HepG2 (cell line): ENCODE measurements around the gene FAM43B. TPM values are rescaled to one million over a fixed set of nuclear protein-coding genes. Genes with fewer than 3 reads are reported as not detected.

ENCODE experiments used
- EEA1 ChIP-seq: sonication (generic); formaldehyde crosslinking; IDR thresholded peaks from 2 replicates; pipeline ENCODE4 v1.5.1; 2020; ENCODE audit warnings: mild to moderate bottlenecking, missing genetic modification reagents, borderline replicate concordance
- FOSL1 ChIP-seq: sonication (generic); formaldehyde crosslinking; IDR thresholded peaks from 2 replicates; pipeline ENCODE4 v1.9.0; 2021; ENCODE audit warnings: missing genetic modification reagents, borderline replicate concordance
- MATR3 ChIP-seq: sonication (generic); formaldehyde crosslinking; IDR thresholded peaks from 2 replicates; pipeline ENCODE4 v1.4.0; 2020; ENCODE audit warnings: missing genetic modification reagents
- MBNL3 ChIP-seq: fragments of 250-450 bp; sonication (Bioruptor Pico); conservative IDR thresholded peaks from 2 replicates; pipeline ENCODE4 v1.8.0; 2022; ENCODE audit warnings: mild to moderate bottlenecking, inconsistent platforms
- MZF1 ChIP-seq: sonication (generic); formaldehyde crosslinking; IDR thresholded peaks from 2 replicates; pipeline ENCODE4 v1.8.1; 2023; ENCODE audit warnings: mild to moderate bottlenecking, missing genetic modification reagents, borderline replicate concordance
- NR0B2 ChIP-seq: sonication (generic); formaldehyde crosslinking; IDR thresholded peaks from 2 replicates; pipeline ENCODE4 v1.4.0; 2020; ENCODE audit warnings: mild to moderate bottlenecking, missing genetic modification reagents
- NR1H2 ChIP-seq: sonication (generic); formaldehyde crosslinking; IDR thresholded peaks from 2 replicates; pipeline ENCODE4 v1.8.1; 2022; ENCODE audit warnings: low read depth, missing genetic modification reagents, borderline replicate concordance
- NR2F6 ChIP-seq, 2 experiments: IDR thresholded peaks; 2 replicates each; pipeline ENCODE4 v1.6.1; 2016; ENCODE audit warnings: antibody characterized with exemption in 1 of 2, mild to moderate bottlenecking in 1 of 2
- TCF12 ChIP-seq, 2 experiments: fragments of 450-650 bp in 1 of 2; sonication (generic) in 1 of 2; formaldehyde crosslinking in 1 of 2; IDR thresholded peaks; 2 replicates each; pipeline versions ENCODE4 v1.6.1 to v1.8.0; 2017 to 2022; ENCODE audit warnings: antibody characterized with exemption in 1 of 2, mild to moderate bottlenecking in 1 of 2, missing genetic modification reagents in 1 of 2, moderate library complexity in 1 of 2
- ZBTB1 ChIP-seq: sonication (generic); formaldehyde crosslinking; IDR thresholded peaks from 2 replicates; pipeline ENCODE4 v1.4.0; 2020; ENCODE audit warnings: missing genetic modification reagents, borderline replicate concordance
- ZMAT3 ChIP-seq: sonication (generic); formaldehyde crosslinking; conservative IDR thresholded peaks from 2 replicates; pipeline ENCODE4 v1.7.0; 2021; ENCODE audit warnings: missing genetic modification reagents
- ZNF142 ChIP-seq: sonication (generic); formaldehyde crosslinking; IDR thresholded peaks from 2 replicates; pipeline ENCODE4 v1.4.0; 2020; ENCODE audit warnings: missing genetic modification reagents
- polyA plus RNA-seq, 8 experiments: library from polyadenylated mRNA; depleted of rRNA in 3 of 8; stranded (reverse) in 7 of 8; unstranded in 1 of 8; fragments of >200 nt; fragmentation: Illumina TruSeq in 4 of 8; extraction: Trizol in 4 of 8; gene quantifications; 2 replicates each; pipeline versions ENCODE4 v1.2.1 to v1.2.3, GENCODE V29; 2011 to 2016; ENCODE audit warnings: low read depth in 4 of 8, missing spikeins in 1 of 8, mixed read lengths in 1 of 8; ENCODE audit not compliant: insufficient read depth in 1 of 8
- total RNA-seq, 5 experiments: library from RNA; depleted of rRNA; stranded (reverse); fragments of >200 nt; fragmentation: Illumina TruSeq; extraction: Trizol; gene quantifications; 2 replicates each; pipeline ENCODE4 v1.2.3, GENCODE V29; 2016; ENCODE audit warnings: low read depth in 1 of 5
- TF ChIP-seq, protein P1 (sequence below): sonication (generic); formaldehyde crosslinking; IDR thresholded peaks from 2 replicates; pipeline ENCODE4 v1.4.0; 2020; ENCODE audit warnings: missing genetic modification reagents
- TF ChIP-seq, protein P2 (sequence below): sonication (generic); formaldehyde crosslinking; IDR thresholded peaks from 2 replicates; pipeline ENCODE4; 2020; ENCODE audit warnings: missing genetic modification reagents, mild to moderate bottlenecking, borderline replicate concordance
- TF ChIP-seq, protein P3 (sequence below): sonication (generic); formaldehyde crosslinking; IDR thresholded peaks from 2 replicates; pipeline ENCODE4 v1.8.1; 2023; ENCODE audit warnings: mild to moderate bottlenecking, moderate library complexity, missing genetic modification reagents

The FAM43B gene
- total and polyA plus RNA-seq, 2 of the 13 experiments (the other 11 are each of a cell fraction or from before 2014, with no cell fraction given) = 0.63 to 3.7 TPM

- TF ChIP-seq TCF12 (IDR thresholded peaks at IDR 0.05) = no peak
- TF ChIP-seq TCF12 (CRISPR knock-in tag; IDR thresholded peaks at IDR 0.05) = no peak
- TF ChIP-seq, protein P1, sequence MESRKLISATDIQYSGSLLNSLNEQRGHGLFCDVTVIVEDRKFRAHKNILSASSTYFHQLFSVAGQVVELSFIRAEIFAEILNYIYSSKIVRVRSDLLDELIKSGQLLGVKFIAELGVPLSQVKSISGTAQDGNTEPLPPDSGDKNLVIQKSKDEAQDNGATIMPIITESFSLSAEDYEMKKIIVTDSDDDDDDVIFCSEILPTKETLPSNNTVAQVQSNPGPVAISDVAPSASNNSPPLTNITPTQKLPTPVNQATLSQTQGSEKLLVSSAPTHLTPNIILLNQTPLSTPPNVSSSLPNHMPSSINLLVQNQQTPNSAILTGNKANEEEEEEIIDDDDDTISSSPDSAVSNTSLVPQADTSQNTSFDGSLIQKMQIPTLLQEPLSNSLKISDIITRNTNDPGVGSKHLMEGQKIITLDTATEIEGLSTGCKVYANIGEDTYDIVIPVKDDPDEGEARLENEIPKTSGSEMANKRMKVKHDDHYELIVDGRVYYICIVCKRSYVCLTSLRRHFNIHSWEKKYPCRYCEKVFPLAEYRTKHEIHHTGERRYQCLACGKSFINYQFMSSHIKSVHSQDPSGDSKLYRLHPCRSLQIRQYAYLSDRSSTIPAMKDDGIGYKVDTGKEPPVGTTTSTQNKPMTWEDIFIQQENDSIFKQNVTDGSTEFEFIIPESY (CRISPR knock-in tag) = no peak
- no peak for TF ChIP-seq ZMAT3 (CRISPR knock-in tag)
- no peak; the same call in 1 of the 2 replicates for TF ChIP-seq NR0B2 (CRISPR knock-in tag)
- no peak for TF ChIP-seq ZBTB1
- no peak for TF ChIP-seq FOSL1 (CRISPR knock-in tag)
- TF ChIP-seq, protein P2, sequence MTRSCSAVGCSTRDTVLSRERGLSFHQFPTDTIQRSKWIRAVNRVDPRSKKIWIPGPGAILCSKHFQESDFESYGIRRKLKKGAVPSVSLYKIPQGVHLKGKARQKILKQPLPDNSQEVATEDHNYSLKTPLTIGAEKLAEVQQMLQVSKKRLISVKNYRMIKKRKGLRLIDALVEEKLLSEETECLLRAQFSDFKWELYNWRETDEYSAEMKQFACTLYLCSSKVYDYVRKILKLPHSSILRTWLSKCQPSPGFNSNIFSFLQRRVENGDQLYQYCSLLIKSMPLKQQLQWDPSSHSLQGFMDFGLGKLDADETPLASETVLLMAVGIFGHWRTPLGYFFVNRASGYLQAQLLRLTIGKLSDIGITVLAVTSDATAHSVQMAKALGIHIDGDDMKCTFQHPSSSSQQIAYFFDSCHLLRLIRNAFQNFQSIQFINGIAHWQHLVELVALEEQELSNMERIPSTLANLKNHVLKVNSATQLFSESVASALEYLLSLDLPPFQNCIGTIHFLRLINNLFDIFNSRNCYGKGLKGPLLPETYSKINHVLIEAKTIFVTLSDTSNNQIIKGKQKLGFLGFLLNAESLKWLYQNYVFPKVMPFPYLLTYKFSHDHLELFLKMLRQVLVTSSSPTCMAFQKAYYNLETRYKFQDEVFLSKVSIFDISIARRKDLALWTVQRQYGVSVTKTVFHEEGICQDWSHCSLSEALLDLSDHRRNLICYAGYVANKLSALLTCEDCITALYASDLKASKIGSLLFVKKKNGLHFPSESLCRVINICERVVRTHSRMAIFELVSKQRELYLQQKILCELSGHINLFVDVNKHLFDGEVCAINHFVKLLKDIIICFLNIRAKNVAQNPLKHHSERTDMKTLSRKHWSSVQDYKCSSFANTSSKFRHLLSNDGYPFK (CRISPR knock-in tag) = no peak
- TF ChIP-seq NR2F6 (IDR thresholded peaks at IDR 0.05) = no peak
- no peak for TF ChIP-seq NR2F6 (CRISPR knock-in tag; IDR thresholded peaks at IDR 0.05)
- no peak for TF ChIP-seq MZF1 (CRISPR knock-in tag)
- TF ChIP-seq EEA1 = peak; percentile 59; the same call in 1 of the 2 replicates
- no peak for TF ChIP-seq ZNF142 (CRISPR knock-in tag)
- TF ChIP-seq MBNL3 (CRISPR knock-in tag) = no peak
- 0 out of 2 replicates have a peak, but pooled peaks have one; percentile 15 for TF ChIP-seq NR1H2 (CRISPR knock-in tag)
- TF ChIP-seq MATR3 = no peak
- TF ChIP-seq, protein P3, sequence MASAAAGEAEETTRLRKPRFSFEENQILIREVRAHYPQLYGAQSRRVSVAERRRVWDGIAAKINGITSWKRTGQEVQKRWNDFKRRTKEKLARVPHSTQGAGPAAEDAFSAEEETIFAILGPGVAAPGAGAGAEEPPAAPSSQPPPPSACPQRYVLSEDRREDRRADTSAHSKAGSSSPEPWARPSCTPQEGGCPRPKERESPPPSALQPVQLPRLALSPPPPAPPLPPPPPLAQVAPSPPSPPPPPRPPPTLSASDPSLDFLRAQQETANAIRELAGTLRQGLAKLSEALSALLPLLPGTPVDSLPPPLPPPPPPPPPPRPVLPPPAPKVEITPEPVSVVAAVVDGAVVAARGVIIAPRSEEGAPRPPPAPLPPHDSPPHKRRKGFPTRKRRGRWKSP (CRISPR knock-in tag) = no peak; the same call in 1 of the 2 replicates
Measured at GRCh38 chr1:20552728-20553445, 514 bp downstream of the FAM43B start (continued).
